ENCODE results near the gene MBNL1.

- no peak for TF ChIP-seq POLR2A (IDR thresholded peaks at IDR 0.05)
- TF ChIP-seq CTCF (IDR thresholded peaks at IDR 0.05): no peak
Measured at GRCh38 chr3:152386208-152386607, 117.5 kb downstream of the MBNL1 start.

Measured in breast epithelium (tissue), 3 donors.